OCI-LY7 (cell line): ENCODE data around the gene NSMCE1. TPM values are rescaled to one million over a fixed set of nuclear protein-coding genes. Genes with fewer than 3 reads are reported as not detected.

Experiments
- BruUV-seq: library from RNA; stranded (reverse); fragments of 400-500 nt; replicated peaks from 2 replicates; lab custom pipeline; 2021; lab: Mats Ljungman, UMichigan
- CTCF ChIA-PET: fragments of 300-600 bp; sonication (Branson Sonifier 250); formaldehyde crosslinking; loops from one replicate; lab custom pipeline; 2022; ENCODE audit warnings: antibody characterized with exemption; ENCODE audit not compliant: unreplicated experiment; lab: Charles Lee
- POLR2A ChIA-PET: fragments of 300-600 bp; sonication (Branson Sonifier 250); formaldehyde crosslinking; loops from one replicate; lab custom pipeline; 2022; ENCODE audit warnings: antibody characterized with exemption; lab: Charles Lee
- DNase-seq: peaks from one replicate; pipeline ENCODE4 v3.0.0-alpha.2; 2015; ENCODE audit warnings: low spot score
- H2AFZ ChIP-seq: fragments of 200-600 bp; sonication (generic), shearing (Covaris generic); 2 replicates; pipeline ENCODE4 v1.6.1; 2014; ENCODE audit warnings: mild to moderate bottlenecking, antibody characterized with exemption, low read length, moderate library complexity
- H3K27ac ChIP-seq: fragments of 200-600 bp; sonication (generic); 2 replicates; pipeline ENCODE4 v1.5.1; 2014; ENCODE audit warnings: mixed run types, low read depth, mild to moderate bottlenecking, moderate library complexity, low read length, inconsistent platforms; ENCODE audit not compliant: poor library complexity, severe bottlenecking
- H3K36me3 ChIP-seq: fragments of 200-600 bp; sonication (generic); 2 replicates; pipeline ENCODE4 v1.6.1; 2014; ENCODE audit warnings: mild to moderate bottlenecking, antibody characterized with exemption, low read length, moderate library complexity, mixed read lengths; ENCODE audit not compliant: insufficient read depth
- H3K4me1 ChIP-seq: fragments of 200-600 bp; sonication (generic); 2 replicates; pipeline ENCODE4 v1.5.1; 2014; ENCODE audit warnings: mild to moderate bottlenecking, low read length; ENCODE audit not compliant: insufficient read depth, poor library complexity, severe bottlenecking
- H3K4me2 ChIP-seq: fragments of 200-600 bp; sonication (generic); 2 replicates; pipeline ENCODE4 v1.6.1; 2014; ENCODE audit warnings: mild to moderate bottlenecking, low read length
- H3K4me3 ChIP-seq: fragments of 200-600 bp; sonication (generic); 2 replicates; pipeline ENCODE4 v1.5.1; 2014; ENCODE audit warnings: mild to moderate bottlenecking, low read depth, low read length; ENCODE audit not compliant: poor library complexity, severe bottlenecking
- H3K79me2 ChIP-seq: fragments of 200-600 bp; sonication (generic); 2 replicates; pipeline ENCODE4 v1.6.1; 2016; ENCODE audit warnings: low read depth, mild to moderate bottlenecking, low read length, moderate library complexity, mixed read lengths; ENCODE audit not compliant: insufficient read depth
- H3K9me2 ChIP-seq: fragments of 200-600 bp; sonication (generic); 2 replicates; pipeline ENCODE4 v1.6.1; 2016; ENCODE audit warnings: mild to moderate bottlenecking, low read length, mixed read lengths; ENCODE audit not compliant: insufficient read depth
- H3K9me3 ChIP-seq: fragments of 200-600 bp; sonication (generic); 2 replicates; pipeline ENCODE4 v1.6.1; 2014; ENCODE audit warnings: mild to moderate bottlenecking, mixed run types, low read length, mixed read lengths
- H4K20me1 ChIP-seq: fragments of 200-600 bp; sonication (generic); 2 replicates; pipeline ENCODE4 v1.6.1; 2014; ENCODE audit warnings: mild to moderate bottlenecking, antibody characterized with exemption, low read length, moderate library complexity, mixed read lengths; ENCODE audit not compliant: insufficient read depth
- EZH2phosphoT487 ChIP-seq: fragments of 200-600 bp; sonication (generic); IDR thresholded peaks from 2 replicates; pipeline ENCODE4 v1.6.1; 2018; ENCODE audit warnings: low read depth, borderline replicate concordance, mild to moderate bottlenecking, mixed run types, antibody characterized with exemption, low read length, moderate library complexity, mixed read lengths
- intact Hi-C: fragments of 100-400 bp; cut with micrococcal nuclease; formaldehyde crosslinking; loops from one replicate; pipeline ENCODE4 v1.10.0; 2022; ENCODE audit not compliant: unreplicated experiment
- total RNA-seq, 2 experiments: library from RNA; depleted of rRNA in 1 of 2; stranded (reverse); fragments of >200 nt in 1 of 2; shearing (Covaris generic) in 1 of 2; gene quantifications; 2 replicates each; pipeline ENCODE4 v1.2.3, GENCODE V29; 2014 to 2022
- TF ChIP-seq, protein P1 (sequence below): fragments of 200-600 bp; sonication (generic); conservative IDR thresholded peaks from 2 replicates; pipeline ENCODE4 v1.5.1; 2014; ENCODE audit warnings: mild to moderate bottlenecking, antibody characterized with exemption, low read length, moderate library complexity, mixed read lengths

Gene NSMCE1
- total RNA-seq, 2 experiments from 2014 or later = 51.1 to 84.0 TPM

DNA sequence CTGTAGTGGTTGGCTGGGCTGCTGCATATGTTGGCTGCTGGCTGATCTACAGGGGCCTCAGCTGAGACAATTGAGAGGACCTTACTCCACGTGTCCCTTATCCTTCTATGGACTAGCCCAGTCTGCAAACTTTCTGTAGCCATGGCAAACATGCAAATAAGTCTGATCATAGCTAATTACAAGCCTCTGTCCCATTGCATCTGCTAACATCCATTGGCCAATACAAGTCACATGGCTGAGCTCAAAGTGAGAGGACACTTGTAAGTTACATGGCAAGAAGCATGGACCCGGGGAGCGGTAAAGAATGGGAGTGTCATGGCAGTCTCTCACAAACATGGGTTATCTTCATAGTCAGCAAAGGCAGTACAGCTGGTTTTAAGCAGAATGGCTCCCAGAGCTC lies 33.6 kb upstream of the NSMCE1 start:
- no peak overlapping the region for H3K4me3 ChIP-seq
- H3K4me2 ChIP-seq = peak overlapping the region; percentile 65
- H3K36me3 ChIP-seq = no peaks in the 10 kb centered on the region
- H4K20me1 ChIP-seq = no peaks in the 10 kb centered on the region
- TF ChIP-seq EZH2phosphoT487 = no peak
- no peak for DNase-seq
- ChIA-PET CTCF (interaction anchor here (1.2 kb wide), 1 partner anchor 65 kb away, joined by 4 read pairs; no protein-coding TSS in a partner anchor), POLR2A (interaction anchor here (0.9 to 1.2 kb wide), 4 partner anchors 14 to 31 kb away, joined by 3 to 5 read pairs (median 3); no protein-coding TSS in a partner anchor)
- intact Hi-C loops = no loop called here
- H3K9me2 ChIP-seq = no peaks in the 10 kb centered on the region
- peak overlapping the region; percentile 56; the same call in 1 of the 2 replicates for H2AFZ ChIP-seq
- H3K4me1 ChIP-seq = peaks cover 74% of the 10 kb centered on the region
- H3K27ac ChIP-seq = peak overlapping the region; percentile 86
- H3K9me3 ChIP-seq = no peaks in the 10 kb centered on the region; the same call in 1 of the 2 replicates
- no TSS peak for BruUV-seq
- no peaks in the 10 kb centered on the region for H3K79me2 ChIP-seq

DNA sequence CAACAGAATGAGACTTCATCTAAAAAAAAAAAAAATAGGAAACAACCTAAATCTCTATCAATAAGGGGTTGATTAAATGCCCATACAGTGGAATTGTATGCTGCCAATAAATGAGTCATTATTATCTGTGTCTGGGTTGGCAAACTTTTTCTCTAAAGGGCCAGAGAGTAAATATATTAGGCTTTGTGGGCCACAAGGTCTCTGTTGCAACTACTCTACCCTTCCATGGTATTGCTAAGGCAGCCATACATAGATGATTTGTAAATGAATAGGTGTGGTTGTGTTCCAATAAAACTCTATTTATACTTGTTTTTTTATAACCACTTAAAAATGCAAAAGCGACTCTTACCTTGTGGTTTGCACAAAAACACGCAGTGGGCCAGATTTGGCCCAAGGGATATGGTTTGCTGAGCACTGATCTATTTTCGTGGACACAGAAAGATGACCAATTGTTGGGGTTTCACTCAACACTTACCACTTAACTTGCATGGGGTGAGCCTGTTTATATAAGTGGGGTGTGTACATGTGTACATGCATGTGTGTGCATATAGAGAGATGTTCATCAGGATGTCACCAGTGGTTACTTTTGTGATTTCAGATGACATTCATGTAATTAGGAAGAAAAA lies 32.8 kb upstream of the NSMCE1 start:
- BruUV-seq = no TSS peak
- Histone ChIP-seq H3K4me2 (peak overlapping the region; percentile 65), H3K4me3 (peak overlapping the region; percentile 0), H2AFZ (peak overlapping the region; percentile 56), H3K9me2 (no peaks in the 10 kb centered on the region), H3K79me2 (no peaks in the 10 kb centered on the region), H4K20me1 (no peaks in the 10 kb centered on the region), H3K36me3 (no peaks in the 10 kb centered on the region), H3K9me3 (no peaks in the 10 kb centered on the region; the same call in 1 of the 2 replicates), H3K27ac (peak overlapping the region; percentile 86), H3K4me1 (peaks cover 82% of the 10 kb centered on the region)
- TF ChIP-seq, protein P1, sequence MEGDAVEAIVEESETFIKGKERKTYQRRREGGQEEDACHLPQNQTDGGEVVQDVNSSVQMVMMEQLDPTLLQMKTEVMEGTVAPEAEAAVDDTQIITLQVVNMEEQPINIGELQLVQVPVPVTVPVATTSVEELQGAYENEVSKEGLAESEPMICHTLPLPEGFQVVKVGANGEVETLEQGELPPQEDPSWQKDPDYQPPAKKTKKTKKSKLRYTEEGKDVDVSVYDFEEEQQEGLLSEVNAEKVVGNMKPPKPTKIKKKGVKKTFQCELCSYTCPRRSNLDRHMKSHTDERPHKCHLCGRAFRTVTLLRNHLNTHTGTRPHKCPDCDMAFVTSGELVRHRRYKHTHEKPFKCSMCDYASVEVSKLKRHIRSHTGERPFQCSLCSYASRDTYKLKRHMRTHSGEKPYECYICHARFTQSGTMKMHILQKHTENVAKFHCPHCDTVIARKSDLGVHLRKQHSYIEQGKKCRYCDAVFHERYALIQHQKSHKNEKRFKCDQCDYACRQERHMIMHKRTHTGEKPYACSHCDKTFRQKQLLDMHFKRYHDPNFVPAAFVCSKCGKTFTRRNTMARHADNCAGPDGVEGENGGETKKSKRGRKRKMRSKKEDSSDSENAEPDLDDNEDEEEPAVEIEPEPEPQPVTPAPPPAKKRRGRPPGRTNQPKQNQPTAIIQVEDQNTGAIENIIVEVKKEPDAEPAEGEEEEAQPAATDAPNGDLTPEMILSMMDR = no peak
- TF ChIP-seq EZH2phosphoT487 = no peak
- intact Hi-C loops = no loop called here
- POLR2A ChIA-PET = interaction anchor here (0.7 to 1.2 kb wide), 3 partner anchors 17 to 66 kb away, joined by 3 to 5 read pairs (median 3); no protein-coding TSS in a partner anchor
- CTCF ChIA-PET = no interaction called here
- no peak for DNase-seq

DNA sequence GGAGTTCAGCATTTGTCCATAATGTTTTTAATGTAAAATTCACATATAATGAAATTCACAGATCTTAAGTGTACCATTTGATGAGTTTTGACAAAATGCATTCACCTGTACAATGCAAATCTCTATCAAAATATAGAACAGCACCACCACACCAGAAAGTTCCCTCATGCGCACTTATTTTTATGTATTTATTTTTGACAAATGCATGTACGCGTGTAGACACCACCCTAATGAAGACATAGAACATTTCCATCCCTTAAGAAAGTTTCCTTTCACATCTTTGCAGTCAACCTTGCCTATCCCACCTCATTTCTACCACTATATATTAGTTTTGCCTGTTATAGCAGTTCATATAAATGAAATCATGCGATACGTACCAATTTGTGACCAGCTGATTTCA lies 29.6 kb upstream of the NSMCE1 start:
- TF ChIP-seq EZH2phosphoT487 = no peak
- TF ChIP-seq, protein P1 = 0 out of 2 replicates have a peak, but pooled peaks have one; percentile 14
- Histone ChIP-seq H2AFZ (peak overlapping the region; percentile 88), H3K36me3 (no peaks in the 10 kb centered on the region), H3K4me2 (peak overlapping the region; percentile 63), H3K9me2 (no peaks in the 10 kb centered on the region), H3K79me2 (no peaks in the 10 kb centered on the region), H3K9me3 (no peaks in the 10 kb centered on the region; the same call in 1 of the 2 replicates), H3K4me1 (peaks cover 82% of the 10 kb centered on the region), H3K4me3 (peak overlapping the region; percentile 36), H3K27ac (peak overlapping the region; percentile 86), H4K20me1 (no peaks in the 10 kb centered on the region)
- DNase-seq = peak; percentile 53
- intact Hi-C loops = loop anchor here (1.0 to 5.0 kb wide), 4 partner anchors 23 to 126 kb away; no protein-coding TSS in a partner anchor
- CTCF ChIA-PET = interaction anchor here (0.7 to 1.1 kb wide), 2 partner anchors 29 to 63 kb away, joined by 3 to 4 read pairs; no protein-coding TSS in a partner anchor
- BruUV-seq = no TSS peak
- POLR2A ChIA-PET = interaction anchor here (0.6 to 4.2 kb wide), 12 partner anchors 9 to 99 kb away, joined by 3 to 15 read pairs (median 4); no protein-coding TSS in a partner anchor
